ENCODE measurements around the gene RASSF10.

DNA sequence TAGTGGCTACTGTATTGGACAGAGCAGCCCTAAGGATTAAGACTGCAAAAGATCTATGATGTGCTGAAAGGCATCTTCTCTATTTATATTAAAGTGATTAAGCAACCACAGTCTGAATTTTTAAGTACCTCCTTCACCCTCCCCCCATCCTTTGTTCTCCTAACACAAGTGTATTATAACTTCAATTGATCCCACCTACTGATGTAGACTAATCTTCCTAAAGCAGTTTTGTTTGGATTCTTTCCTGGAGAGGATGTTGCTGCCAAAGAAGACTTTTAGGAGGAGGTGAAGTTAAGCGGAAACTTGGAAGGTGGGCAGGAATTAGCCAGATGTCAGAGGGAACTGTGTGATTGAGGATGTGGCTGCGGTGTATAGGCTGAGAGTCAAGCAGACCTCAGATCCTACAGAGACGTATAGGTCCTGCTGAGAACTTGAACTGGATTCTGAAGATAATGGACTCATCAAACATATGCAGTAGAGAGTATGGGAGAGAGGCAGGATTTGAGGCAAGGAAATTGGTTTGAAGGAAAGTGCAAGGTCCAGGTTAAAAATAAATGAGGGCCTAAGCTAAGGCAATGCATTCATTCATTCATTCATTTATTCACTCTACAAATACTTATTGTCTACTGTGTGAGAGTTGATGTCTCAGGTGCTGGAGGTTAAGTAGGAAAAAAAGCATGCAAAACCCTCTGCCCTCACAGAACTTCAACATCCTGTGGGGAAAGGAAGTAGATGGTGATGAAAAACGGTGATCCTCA lies 5.2 kb upstream of the RASSF10 start:
- TF ChIP-seq, protein P1, sequence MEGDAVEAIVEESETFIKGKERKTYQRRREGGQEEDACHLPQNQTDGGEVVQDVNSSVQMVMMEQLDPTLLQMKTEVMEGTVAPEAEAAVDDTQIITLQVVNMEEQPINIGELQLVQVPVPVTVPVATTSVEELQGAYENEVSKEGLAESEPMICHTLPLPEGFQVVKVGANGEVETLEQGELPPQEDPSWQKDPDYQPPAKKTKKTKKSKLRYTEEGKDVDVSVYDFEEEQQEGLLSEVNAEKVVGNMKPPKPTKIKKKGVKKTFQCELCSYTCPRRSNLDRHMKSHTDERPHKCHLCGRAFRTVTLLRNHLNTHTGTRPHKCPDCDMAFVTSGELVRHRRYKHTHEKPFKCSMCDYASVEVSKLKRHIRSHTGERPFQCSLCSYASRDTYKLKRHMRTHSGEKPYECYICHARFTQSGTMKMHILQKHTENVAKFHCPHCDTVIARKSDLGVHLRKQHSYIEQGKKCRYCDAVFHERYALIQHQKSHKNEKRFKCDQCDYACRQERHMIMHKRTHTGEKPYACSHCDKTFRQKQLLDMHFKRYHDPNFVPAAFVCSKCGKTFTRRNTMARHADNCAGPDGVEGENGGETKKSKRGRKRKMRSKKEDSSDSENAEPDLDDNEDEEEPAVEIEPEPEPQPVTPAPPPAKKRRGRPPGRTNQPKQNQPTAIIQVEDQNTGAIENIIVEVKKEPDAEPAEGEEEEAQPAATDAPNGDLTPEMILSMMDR (conservative IDR thresholded peaks at IDR 0.05) = no peak
- TF ChIP-seq ZFX (IDR thresholded peaks at IDR 0.05) = no peak
